GM18517 (cell line): Measurements from ENCODE around the gene C10orf71.

Experiments
- ATAC-seq: cut with Tn5 transposase; IDR thresholded peaks from one replicate; pipeline ENCODE4 v1.9.1; 2021; ENCODE audit warnings: mild to moderate bottlenecking, moderate library complexity; ENCODE audit not compliant: unreplicated experiment

The C10orf71 gene

GRCh38 chr10:49374740-49375139 lies 75.8 kb downstream of the C10orf71 start:
- ATAC-seq: no peak

GRCh38 chr10:49375611-49376010 lies 76.6 kb downstream of the C10orf71 start:
- no peak for ATAC-seq
